GM12864 (cell line): ENCODE measurements around the gene SYT8.

Experiments used
- DNase-seq: peaks from one replicate; pipeline ENCODE4 v3.0.0-alpha.2; 2011; ENCODE audit warnings: low read depth
- H3K4me3 ChIP-seq: 2 replicates; pipeline ENCODE4 v1.5.1; 2011; ENCODE audit warnings: mild to moderate bottlenecking, low read depth, low read length, control low read depth
- TF ChIP-seq, protein P1 (sequence below): IDR thresholded peaks from 2 replicates; pipeline ENCODE4 v1.5.1; 2011; ENCODE audit warnings: low read depth, mild to moderate bottlenecking, moderate library complexity, low read length, control low read depth, inconsistent platforms; ENCODE audit errors: missing control alignments

The SYT8 gene

DNA sequence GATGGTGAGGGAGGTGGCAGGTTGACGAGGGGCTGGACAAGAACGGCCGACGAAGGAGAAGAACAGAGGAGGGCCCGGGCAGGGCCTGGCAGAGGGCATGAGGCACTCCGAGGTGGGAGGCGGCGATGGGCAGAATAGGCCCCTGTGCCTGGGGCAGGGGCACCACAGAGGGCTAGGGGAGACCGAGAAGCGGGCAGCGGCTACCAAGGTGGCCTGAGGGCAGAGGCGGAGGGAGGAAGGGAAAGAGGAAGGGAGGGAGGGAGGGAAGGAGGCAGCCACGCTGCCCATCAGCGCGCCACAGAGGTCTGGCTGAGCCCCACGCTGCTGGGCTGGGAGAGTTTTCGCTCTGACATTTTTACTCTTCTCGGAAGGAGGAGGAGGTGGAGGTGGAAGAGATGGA, 29.4 kb downstream of the SYT8 start:
- TF ChIP-seq, protein P1, sequence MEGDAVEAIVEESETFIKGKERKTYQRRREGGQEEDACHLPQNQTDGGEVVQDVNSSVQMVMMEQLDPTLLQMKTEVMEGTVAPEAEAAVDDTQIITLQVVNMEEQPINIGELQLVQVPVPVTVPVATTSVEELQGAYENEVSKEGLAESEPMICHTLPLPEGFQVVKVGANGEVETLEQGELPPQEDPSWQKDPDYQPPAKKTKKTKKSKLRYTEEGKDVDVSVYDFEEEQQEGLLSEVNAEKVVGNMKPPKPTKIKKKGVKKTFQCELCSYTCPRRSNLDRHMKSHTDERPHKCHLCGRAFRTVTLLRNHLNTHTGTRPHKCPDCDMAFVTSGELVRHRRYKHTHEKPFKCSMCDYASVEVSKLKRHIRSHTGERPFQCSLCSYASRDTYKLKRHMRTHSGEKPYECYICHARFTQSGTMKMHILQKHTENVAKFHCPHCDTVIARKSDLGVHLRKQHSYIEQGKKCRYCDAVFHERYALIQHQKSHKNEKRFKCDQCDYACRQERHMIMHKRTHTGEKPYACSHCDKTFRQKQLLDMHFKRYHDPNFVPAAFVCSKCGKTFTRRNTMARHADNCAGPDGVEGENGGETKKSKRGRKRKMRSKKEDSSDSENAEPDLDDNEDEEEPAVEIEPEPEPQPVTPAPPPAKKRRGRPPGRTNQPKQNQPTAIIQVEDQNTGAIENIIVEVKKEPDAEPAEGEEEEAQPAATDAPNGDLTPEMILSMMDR = no peak
- H3K4me3 ChIP-seq = no peak overlapping the region
- no peak for DNase-seq

DNA sequence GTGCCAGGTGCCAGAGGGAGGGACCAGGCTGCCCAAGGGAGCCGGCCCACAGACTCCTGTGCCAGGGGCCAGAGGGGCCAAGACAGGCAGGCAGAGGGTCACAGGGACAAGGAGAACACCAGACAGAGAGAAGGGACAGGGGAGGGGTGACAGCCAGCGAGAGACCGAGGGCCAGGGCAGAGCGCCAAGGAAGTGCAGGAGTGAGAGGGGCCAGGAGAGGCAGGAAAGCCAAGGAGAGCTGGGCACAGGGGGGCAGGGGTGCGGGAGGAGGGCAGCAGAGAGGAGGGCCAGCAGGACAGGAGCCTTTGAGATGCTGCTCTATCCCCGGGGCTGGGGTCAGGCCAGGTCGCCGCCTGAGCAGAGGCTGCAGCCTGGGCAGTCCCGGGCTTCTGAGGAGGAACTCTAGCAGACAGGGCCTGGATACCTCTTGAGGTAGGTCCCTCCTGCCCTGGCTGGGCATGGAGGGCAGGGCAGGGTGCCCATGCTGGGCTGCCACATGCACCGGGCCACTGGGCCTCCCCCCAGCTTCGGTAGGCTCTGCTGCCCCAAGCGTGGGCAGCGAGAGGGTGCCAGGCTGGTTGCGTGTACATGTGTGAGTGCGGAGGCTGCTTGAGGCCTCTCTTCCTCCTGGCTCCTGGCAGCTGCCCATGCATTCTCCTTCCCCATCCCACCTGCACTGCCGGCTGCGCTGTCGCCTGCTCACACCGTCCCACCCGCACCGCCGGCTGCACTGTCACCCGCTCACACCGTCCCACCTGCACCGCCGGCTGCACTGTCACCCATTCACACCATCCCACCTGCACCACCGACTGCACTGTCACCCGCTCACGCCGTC, 30.3 kb downstream of the SYT8 start:
- TF ChIP-seq, protein P1 = no peak
- no peak overlapping the region for H3K4me3 ChIP-seq
- DNase-seq = no peak

- H3K4me3 ChIP-seq = no peak overlapping the region
- no peak for DNase-seq
- TF ChIP-seq, protein P1 = no peak
Observed at GRCh38 chr11:1866226-1866625, 31.4 kb downstream of the SYT8 start.

DNA sequence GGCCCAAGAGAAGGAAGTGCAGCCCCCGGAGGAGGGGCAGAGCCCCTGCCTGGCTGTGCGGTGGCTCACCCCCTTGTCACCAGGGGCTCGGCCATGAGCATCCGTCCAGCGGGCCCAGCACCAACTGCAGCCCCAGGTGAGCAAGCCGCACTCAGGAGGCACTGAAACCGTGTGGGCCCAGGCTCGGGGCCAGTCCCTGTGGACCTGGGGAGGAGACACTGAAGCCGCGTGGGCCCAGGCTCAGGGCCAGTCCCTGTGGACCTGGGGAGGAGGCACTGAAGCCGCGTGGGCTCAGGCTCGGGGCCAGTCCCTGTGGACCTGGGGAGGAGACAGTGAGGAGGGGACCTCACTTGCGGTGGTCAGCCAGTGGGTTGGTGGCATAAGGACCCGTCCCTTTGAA, 32.0 kb downstream of the SYT8 start:
- DNase-seq = no peak
- TF ChIP-seq, protein P1 = no peak
- no peak overlapping the region for H3K4me3 ChIP-seq

DNA sequence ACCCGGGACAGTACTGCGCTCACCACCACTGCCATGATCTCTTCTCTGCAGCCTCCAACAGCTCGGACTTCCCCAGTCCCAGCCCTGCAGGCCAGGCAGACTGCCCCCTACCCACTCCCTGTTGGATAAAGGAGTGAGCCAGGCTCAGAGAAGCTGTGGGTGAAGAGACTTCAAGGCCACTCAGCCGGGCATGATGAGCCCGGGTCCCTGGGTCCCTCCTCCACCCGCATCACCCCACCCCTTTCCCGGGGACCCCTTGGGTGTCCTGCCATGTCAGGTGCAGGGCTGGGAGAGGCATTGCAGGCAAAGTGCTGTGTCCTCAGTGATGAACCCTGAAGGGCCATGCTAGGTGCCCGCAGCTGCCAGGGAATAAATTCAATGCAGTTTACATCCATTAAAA, 32.6 kb downstream of the SYT8 start:
- TF ChIP-seq, protein P1 = no peak
- DNase-seq = no peak
- no peak overlapping the region for H3K4me3 ChIP-seq

GRCh38 chr11:1868056-1868635, 33.4 kb downstream of the SYT8 start:
- TF ChIP-seq, protein P1 = no peak
- H3K4me3 ChIP-seq = no peak overlapping the region
- no peak for DNase-seq
